ENCODE measurements around the gene LSM4. TPM values are rescaled to one million over a fixed set of nuclear protein-coding genes. Genes with fewer than 3 reads are reported as not detected.

The LSM4 gene
- total RNA-seq, 1 donor from 2014 or later, result 198 TPM

DNA sequence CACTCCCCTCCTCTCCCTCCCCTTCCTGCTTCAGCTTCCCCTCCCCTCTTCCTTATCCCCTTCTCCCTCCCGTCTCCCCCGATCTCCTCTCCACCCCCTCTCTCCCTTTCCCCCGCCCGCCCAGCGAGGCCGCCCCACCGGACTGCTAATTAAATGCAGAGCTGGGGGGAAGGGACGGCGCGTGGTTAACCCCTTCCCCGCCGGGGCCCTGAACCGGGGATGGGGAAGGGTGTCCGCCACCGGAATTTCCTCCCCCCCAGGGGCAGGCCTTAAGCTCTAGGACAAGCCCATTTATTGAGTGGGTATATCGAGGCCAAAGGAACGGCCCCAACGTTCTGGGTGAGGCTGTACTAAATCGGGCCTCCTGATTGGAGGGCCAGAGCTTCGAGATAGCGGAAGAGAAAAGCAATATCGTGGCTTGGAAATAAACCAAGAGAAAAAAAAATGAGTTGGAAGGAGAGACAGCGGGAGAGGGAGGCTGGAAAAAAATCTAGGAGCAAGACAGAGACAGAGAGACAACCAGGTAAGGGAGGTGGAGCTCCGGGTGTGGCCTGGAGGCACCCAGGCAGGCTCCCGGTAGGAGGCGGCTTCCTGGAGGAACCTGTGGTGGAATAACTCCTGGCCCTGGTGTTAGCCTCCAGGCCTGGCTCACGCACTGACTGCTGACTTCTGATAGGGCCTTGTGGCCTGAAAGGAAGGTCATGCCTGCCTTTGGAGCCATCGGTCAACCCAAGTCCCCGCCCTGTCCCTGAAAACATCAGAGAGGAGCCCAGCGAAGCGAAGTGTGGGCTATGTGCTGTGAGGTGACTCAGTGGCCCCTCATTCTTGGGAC lies 29.9 kb downstream of the LSM4 start:
- peaks cover 19% of the 10 kb centered on the region for H3K36me3 Mint-ChIP-seq (ENCODE audit: low read depth)
- H3K9me3 Mint-ChIP-seq, result peaks cover 6% of the 10 kb centered on the region
- H3K4me3 Mint-ChIP-seq, result peak overlapping the region; percentile 89
- intact Hi-C loops (cut with micrococcal nuclease), result loop anchor here (2.0 to 5.0 kb wide), 3 partner anchors 14 to 206 kb away; partner anchors contain the start of genes IL12RB1 and SSBP4
- peak overlapping the region; percentile 96 for H3K27ac Mint-ChIP-seq
- peaks cover 65% of the 10 kb centered on the region for H3K4me1 Mint-ChIP-seq (ENCODE audit: low read depth)
- H3K27me3 Mint-ChIP-seq (ENCODE audit: insufficient read depth), result no peaks in the 10 kb centered on the region
- DNase-seq (ENCODE audit: low spot score), result no peak

DNA sequence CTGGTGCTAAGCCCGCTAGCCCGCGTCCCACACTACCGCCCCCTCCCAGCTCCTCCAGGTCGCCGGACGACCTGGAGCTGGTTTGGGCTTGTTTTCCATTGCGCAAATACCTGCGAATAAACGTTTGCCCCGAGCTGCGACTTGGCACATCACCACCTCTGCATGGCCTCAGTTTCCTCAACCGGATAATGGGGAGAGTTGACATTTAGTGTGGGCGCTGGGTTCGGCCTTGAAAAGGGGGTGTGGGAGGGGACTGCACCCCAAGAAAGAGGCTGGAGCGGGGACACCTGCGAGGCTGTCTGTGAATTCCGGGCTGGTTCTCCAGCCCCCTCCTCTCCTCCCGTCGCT lies 30.4 kb downstream of the LSM4 start:
- no peak for DNase-seq (ENCODE audit: low spot score)
- Mint-ChIP-seq H3K4me3 (peak overlapping the region; percentile 89), H3K27ac (peak overlapping the region; percentile 96), H3K4me1 (ENCODE audit: low read depth) (peaks cover 65% of the 10 kb centered on the region), H3K27me3 (ENCODE audit: insufficient read depth) (no peaks in the 10 kb centered on the region), H3K9me3 (peaks cover 6% of the 10 kb centered on the region), H3K36me3 (ENCODE audit: low read depth) (peaks cover 19% of the 10 kb centered on the region)
- intact Hi-C loops (cut with micrococcal nuclease), result loop anchor here (2.0 to 5.0 kb wide), 3 partner anchors 14 to 205 kb away; partner anchors contain the start of genes IL12RB1 and SSBP4

DNA sequence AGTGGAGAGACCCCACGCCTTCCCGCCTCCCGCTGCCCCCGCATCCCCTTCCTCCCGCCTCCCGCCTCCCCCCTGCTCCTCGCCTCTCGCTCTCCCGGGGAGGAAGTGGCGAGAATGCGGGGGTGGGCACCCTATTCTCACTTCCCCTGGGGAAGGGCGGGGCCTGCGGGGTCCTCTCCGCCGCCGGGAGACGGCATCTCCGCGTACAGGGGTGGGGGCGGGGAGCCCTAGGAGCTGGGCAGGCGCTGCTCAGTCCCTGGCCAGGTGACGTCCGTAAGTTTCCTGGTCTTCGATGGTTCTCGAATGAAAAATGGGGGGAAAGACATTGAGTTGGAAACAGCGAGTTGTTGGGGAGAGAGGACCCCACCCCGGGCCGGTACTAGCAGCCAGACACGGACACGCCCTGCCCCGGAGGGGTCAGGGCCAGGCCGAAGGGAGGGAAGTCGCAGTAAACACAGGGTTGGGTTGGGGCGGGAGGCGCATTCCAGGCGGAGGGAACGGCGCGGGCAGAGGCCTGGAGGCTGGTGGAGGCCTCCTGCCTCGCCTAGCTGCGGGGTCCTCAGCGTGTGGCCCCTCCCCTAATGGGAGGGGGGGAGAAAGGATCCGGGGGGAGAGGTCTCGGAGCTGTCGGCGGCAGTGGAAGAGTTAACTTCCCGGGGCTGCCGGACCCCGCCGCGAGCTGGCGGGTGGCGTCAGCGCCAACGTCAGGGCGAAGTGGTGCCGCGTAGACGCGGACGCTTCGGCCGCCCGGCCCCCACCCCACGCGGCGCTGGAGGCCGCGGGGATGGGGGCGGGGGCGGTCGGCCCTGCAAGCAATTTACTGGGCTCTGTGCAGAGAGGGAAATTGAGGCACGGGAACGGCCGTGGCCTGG lies 31.1 kb downstream of the LSM4 start:
- Mint-ChIP-seq H3K4me1 (ENCODE audit: low read depth) (peaks cover 68% of the 10 kb centered on the region), H3K27ac (peak overlapping the region; percentile 96), H3K9me3 (peaks cover 6% of the 10 kb centered on the region), H3K4me3 (peak overlapping the region; percentile 89), H3K36me3 (ENCODE audit: low read depth) (peaks cover 19% of the 10 kb centered on the region), H3K27me3 (ENCODE audit: insufficient read depth) (no peaks in the 10 kb centered on the region)
- intact Hi-C loops (cut with micrococcal nuclease), result loop anchor here (2.0 to 5.0 kb wide), 3 partner anchors 13 to 205 kb away; partner anchors contain the start of genes IL12RB1 and SSBP4
- peak; percentile 82 for DNase-seq (ENCODE audit: low spot score)

DNA sequence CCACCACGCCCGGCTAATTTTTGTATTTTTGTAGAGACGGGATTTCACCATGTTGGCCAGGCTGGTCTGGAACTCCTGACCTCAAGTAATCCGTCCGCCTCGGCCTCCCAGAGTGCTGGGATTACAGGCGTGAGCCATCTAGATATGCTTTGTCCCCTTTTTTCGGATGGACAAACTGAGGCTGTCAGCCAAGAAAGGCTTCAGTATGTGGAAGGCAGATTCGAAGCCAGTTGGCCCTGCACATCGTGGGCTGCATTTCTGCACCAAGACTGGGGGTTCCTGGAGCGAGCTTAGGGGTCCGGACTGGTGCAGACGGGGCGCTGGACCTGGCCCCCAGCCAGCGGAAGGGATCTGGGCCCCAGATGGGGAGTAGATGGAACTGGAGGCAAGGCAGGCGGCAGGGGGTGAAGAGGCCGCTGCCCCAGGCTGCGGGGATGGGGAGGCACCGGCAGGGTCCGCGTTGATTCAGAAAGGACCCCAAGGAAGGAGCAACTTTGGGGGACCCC lies 31.8 kb downstream of the LSM4 start:
- H3K27me3 Mint-ChIP-seq (ENCODE audit: insufficient read depth), result no peaks in the 10 kb centered on the region
- H3K36me3 Mint-ChIP-seq (ENCODE audit: low read depth), result peaks cover 22% of the 10 kb centered on the region
- H3K4me1 Mint-ChIP-seq (ENCODE audit: low read depth), result peaks cover 68% of the 10 kb centered on the region
- peak overlapping the region; percentile 96 for H3K27ac Mint-ChIP-seq
- H3K4me3 Mint-ChIP-seq, result peak overlapping the region; percentile 89
- peaks cover 4% of the 10 kb centered on the region for H3K9me3 Mint-ChIP-seq
- intact Hi-C loops (cut with micrococcal nuclease), result loop anchor here (5.0 kb wide), 2 partner anchors 126 to 204 kb away; partner anchors contain the start of genes IL12RB1 and SSBP4
- no peak for DNase-seq (ENCODE audit: low spot score)

DNA sequence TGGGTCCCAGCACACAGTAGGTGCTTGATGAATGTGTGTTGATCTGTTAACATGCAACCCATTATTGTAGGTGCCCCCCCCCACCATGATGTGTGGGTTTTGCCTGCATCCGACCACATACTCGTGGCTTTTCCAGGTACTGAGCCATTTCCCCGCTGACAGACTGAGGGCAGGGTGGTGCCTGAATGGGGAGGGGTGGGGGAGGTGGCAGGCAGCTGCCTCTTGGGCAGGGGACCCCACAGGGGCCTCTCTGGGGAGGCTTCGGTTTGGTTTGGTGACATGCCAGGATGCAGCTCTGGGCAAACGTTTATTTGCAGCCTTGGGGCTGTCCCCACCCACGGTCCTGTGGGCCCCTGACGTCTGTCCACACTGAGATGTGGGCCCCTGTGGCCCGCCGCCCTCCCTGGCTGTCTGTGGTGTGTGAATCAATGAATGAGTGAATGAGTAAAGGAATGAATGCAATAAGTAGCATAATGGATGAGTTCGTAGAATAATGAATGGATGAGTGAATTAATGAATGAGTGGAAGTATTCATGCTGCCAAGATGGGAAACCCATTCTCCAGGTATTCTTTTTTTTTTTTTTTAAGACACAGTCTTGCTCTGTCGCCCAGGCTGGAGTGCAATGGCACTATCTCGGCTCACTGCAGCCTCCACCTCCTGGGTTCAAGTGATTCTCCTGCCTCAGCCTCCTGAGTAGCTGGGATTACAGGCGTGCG lies 32.4 kb downstream of the LSM4 start:
- Mint-ChIP-seq H3K27ac (peak overlapping the region; percentile 96), H3K4me1 (ENCODE audit: low read depth) (peaks cover 68% of the 10 kb centered on the region), H3K9me3 (no peaks in the 10 kb centered on the region), H3K27me3 (ENCODE audit: insufficient read depth) (no peaks in the 10 kb centered on the region), H3K36me3 (ENCODE audit: low read depth) (peaks cover 16% of the 10 kb centered on the region), H3K4me3 (peak overlapping the region; percentile 89)
- DNase-seq (ENCODE audit: low spot score), result peak; percentile 84
- intact Hi-C loops (cut with micrococcal nuclease), result loop anchor here (1.0 to 5.0 kb wide), 5 partner anchors 8 to 203 kb away; partner anchors contain the start of genes IL12RB1, LSM4 and SSBP4

DNA sequence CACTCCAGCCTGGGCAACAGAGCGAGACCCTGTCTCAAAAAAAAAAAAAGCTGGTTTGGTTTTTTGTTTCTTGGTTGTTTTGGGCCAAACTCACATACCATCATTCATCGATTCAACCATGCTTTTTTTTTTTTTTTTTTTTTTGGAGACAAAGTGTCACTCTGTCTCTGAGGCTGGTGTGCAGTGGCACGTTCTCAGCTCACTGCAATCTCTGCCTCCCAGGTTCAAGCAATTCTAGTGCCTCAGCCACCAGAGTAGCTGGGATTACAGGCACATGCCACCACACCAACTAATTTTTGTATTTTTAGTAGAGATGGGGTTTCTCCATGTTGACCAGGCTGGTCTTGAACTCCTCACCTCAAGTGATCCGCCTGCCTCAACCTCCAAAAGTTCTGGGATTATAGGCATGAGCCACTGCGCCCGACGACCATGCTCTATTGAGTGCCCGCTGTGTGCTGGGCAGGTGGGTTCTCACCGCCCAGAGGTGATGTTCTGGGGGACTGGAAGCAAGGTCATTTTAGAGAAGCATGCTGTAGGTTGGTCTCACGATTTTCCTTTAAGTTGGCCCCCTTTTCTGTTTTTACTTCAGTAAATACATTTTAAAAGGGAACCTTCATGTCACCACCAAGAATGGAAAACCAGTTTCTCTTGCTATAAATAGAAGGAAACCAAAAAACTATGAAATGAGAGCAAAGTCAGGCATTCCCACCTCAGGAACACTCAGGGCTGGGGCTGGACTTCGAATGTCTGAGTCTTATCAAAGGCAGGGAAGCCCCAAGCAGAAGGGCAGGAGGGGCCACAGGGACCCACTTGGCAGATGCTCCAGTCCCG lies 33.2 kb downstream of the LSM4 start:
- Mint-ChIP-seq H3K9me3 (peaks cover 5% of the 10 kb centered on the region), H3K4me3 (peak overlapping the region; percentile 64), H3K4me1 (ENCODE audit: low read depth) (peaks cover 69% of the 10 kb centered on the region), H3K27me3 (ENCODE audit: insufficient read depth) (no peaks in the 10 kb centered on the region), H3K36me3 (ENCODE audit: low read depth) (peaks cover 15% of the 10 kb centered on the region), H3K27ac (peak overlapping the region; percentile 96)
- intact Hi-C loops (cut with micrococcal nuclease), result loop anchor here (1.0 to 5.0 kb wide), 5 partner anchors 7 to 202 kb away; partner anchors contain the start of genes IL12RB1, LSM4 and SSBP4
- DNase-seq (ENCODE audit: low spot score), result no peak

DNA sequence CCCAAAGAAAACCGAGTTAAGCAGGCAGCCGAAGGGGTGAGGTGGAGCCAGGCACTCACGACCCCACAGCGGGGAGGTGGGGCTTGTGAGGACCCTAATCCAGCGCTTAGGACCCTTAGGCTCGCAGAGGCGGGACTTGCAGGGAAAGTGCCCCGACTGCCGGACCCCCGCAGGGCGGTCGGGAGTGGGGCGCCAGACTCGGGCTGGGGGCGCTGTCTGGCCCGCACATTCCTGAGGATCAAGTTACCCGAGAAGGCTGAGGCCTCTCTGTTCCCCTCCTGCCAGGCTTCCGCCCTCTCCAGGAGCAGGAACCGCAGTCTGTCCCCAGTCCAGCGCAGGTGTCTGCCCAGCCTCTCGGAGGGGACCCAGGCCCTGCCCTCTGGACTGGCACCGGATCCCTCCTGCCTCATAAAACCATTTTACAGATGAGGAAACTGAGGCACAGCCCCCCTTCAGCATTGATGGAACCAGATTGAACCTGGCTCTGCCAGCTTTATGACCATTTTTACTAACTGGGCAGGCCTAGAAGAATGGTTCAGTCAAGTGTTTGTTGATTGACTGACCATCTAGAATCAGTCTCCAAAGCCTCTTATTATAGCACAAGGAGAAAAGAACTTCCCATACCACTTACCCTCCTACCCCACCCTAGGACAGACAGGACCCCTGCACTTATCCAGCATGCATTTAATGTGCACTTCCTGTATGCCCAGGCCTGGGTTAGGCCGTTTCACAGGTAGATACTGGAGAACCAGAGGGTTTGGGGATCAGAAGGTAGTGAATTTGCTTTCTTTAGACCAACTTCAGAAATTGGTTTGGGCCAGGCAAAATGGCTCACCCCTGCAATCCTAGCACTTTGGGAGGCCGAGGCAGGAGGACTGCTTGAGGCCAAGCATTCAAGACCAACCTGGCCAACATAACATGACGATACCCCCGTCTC lies 34.8 kb downstream of the LSM4 start:
- peaks cover 63% of the 10 kb centered on the region for H3K4me1 Mint-ChIP-seq (ENCODE audit: low read depth)
- H3K27ac Mint-ChIP-seq, result no peak overlapping the region
- DNase-seq (ENCODE audit: low spot score), result no peak
- H3K27me3 Mint-ChIP-seq (ENCODE audit: insufficient read depth), result no peaks in the 10 kb centered on the region
- peaks cover 5% of the 10 kb centered on the region for H3K9me3 Mint-ChIP-seq
- intact Hi-C loops (cut with micrococcal nuclease), result no loop called here
- peaks cover 13% of the 10 kb centered on the region for H3K36me3 Mint-ChIP-seq (ENCODE audit: low read depth)
- no peak overlapping the region for H3K4me3 Mint-ChIP-seq

DNA sequence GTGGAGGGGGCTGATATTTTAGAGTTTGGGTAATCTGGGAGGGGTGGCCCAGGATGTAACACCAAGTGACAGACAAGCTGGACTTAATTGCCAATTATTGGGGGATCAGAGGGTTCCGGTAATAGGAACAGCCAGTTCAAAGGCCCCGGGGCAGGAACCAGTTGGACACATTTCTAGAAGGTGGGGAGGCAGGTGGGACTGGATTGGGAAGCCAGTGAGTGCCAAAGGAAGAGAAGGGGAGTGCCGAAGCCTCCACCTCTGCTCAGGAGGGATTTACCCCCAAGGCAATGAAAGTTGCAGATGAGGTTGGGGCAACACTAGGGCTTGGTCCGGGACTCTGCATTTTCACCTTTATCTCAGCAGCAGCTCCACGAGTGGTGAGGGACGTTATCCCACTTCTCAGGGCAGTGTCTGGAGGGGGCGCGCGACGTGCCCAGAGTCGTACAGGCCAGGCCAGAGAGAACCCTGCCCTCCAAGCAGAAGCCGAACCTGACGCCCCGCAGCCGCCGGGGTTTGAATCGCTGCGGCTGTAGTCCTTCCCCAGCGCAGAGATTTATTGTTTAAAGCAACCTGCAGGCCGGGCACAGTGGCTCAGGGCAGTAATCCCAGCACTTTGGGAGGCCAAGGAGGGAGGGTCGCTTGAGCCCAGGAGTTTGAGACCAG lies 35.8 kb downstream of the LSM4 start:
- Mint-ChIP-seq H3K27ac (peak overlapping the region; percentile 82), H3K27me3 (ENCODE audit: insufficient read depth) (no peaks in the 10 kb centered on the region), H3K9me3 (peaks cover 5% of the 10 kb centered on the region), H3K36me3 (ENCODE audit: low read depth) (peaks cover 11% of the 10 kb centered on the region), H3K4me1 (ENCODE audit: low read depth) (peaks cover 70% of the 10 kb centered on the region), H3K4me3 (no peak overlapping the region)
- intact Hi-C loops (cut with micrococcal nuclease), result no loop called here
- DNase-seq (ENCODE audit: low spot score), result no peak

DNA sequence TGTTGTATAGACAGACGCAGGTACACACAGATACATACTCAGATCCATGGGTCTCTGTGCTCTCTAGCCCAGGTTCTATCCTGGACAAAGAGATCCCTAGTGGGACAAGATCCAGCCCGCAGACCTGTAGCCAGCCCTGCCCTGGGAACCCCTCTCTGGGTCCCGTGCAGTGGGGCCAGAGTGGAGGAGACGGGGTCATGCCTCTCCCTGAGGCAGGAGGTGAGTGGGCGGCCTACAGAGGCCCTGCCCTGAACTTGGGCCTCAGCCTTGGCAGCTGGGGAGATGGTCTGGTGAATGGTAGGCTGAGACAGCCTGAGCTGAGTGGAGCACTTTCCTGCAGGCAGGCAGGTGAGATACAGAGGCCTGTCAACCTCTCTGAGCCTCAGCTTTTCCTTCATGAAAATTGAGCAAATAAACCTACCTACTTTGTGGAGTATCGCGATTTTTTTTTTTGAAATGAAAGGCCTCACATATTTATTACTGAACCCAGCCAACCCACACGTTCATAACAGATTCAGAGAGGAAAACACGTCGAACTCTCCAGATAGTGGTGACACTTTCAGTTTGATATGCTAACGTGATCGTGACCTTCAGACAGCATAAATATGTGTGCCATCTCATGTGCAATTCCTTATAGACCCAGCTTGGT lies 38.0 kb downstream of the LSM4 start:
- Mint-ChIP-seq H3K4me1 (ENCODE audit: low read depth) (peaks cover 56% of the 10 kb centered on the region), H3K27me3 (ENCODE audit: insufficient read depth) (no peaks in the 10 kb centered on the region), H3K27ac (peak overlapping the region; percentile 92), H3K9me3 (peaks cover 5% of the 10 kb centered on the region), H3K4me3 (peak overlapping the region; percentile 81), H3K36me3 (ENCODE audit: low read depth) (peaks cover 13% of the 10 kb centered on the region)
- intact Hi-C loops (cut with micrococcal nuclease), result loop anchor here (5.0 kb wide), 1 partner anchor 632 kb away; the partner anchor contains the start of genes COPE and DDX49
- DNase-seq (ENCODE audit: low spot score), result no peak

DNA sequence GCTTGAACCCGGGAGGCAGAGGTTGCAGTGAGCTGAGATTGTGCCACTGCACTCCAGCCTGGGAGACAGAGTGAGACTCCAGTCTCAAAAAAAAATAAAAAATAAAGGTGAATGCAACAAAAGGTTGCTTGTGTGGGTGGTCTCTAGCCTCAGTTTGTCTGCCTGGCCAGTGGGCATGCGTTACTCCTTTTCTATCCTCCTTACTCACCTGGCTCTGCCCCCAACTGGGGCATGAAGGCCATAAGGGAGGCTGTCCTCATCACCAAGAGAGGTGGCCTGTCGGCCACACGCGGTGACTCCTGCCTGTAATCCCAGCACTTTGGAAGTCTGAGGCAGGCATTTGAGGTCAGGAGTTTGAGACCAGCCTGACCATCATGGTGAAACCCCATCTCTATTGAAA lies 39.5 kb downstream of the LSM4 start:
- Mint-ChIP-seq H3K36me3 (ENCODE audit: low read depth) (peaks cover 28% of the 10 kb centered on the region), H3K27me3 (ENCODE audit: insufficient read depth) (no peaks in the 10 kb centered on the region), H3K9me3 (peaks cover 5% of the 10 kb centered on the region), H3K27ac (peak overlapping the region; percentile 29), H3K4me1 (ENCODE audit: low read depth) (peaks cover 60% of the 10 kb centered on the region), H3K4me3 (no peak overlapping the region)
- intact Hi-C loops (cut with micrococcal nuclease), result loop anchor here (5.0 kb wide), 1 partner anchor 634 kb away; the partner anchor contains the start of genes COPE and DDX49
- DNase-seq (ENCODE audit: low spot score), result no peak

All from activated T-helper 1 cell treated with anti-CD3 and anti-CD28 coated beads, Interleukin-12 subunit alpha, Interleukin-12 subunit beta, Interleukin-2, Interleukin-4 antibody, amounts not matched to agents 30 ng/mL and 10 ng/mL and 1 ng/mL, durations not matched to agents 14 hours and 24 hours and 36 hours (primary cell).